HepG2 (cell line): ENCODE results near the gene EMC1. TPM values are rescaled to one million over a fixed set of nuclear protein-coding genes. Genes with fewer than 3 reads are reported as not detected.
A peak's percentile ranks its signal among the peaks of the same experiment; 100 is the strongest.

Experiments
- ARHGAP35 ChIP-seq: sonication (generic); formaldehyde crosslinking; IDR thresholded peaks from 2 replicates; pipeline ENCODE4 v1.9.0; 2022; ENCODE audit warnings: mild to moderate bottlenecking, inconsistent platforms, moderate library complexity, missing genetic modification reagents, borderline replicate concordance
- ASH2L ChIP-seq: fragments of 300-600, 200-600 bp; sonication (generic); IDR thresholded peaks from 2 replicates; pipeline ENCODE4 v1.7.0; 2017; ENCODE audit warnings: low read depth, mild to moderate bottlenecking, moderate library complexity, mixed read lengths, low read length; ENCODE audit not compliant: insufficient read length
- CBX2 ChIP-seq, 2 experiments: fragments of 200-600 bp in 1 of 2; sonication (generic); formaldehyde crosslinking in 1 of 2; IDR thresholded peaks; 2 replicates each; pipeline versions ENCODE4 v1.7.0 to v1.8.1; 2018 to 2022; ENCODE audit warnings: low read depth in 2 of 2, low read length in 1 of 2, mild to moderate bottlenecking in 1 of 2, missing genetic modification reagents in 1 of 2
- IKZF1 ChIP-seq: fragments of 450-650 bp; IDR thresholded peaks from 2 replicates; pipeline ENCODE4 v1.7.1; 2016
- JARID2 ChIP-seq: sonication (generic); formaldehyde crosslinking; IDR thresholded peaks from 2 replicates; pipeline ENCODE4 v1.8.1; 2023; ENCODE audit warnings: missing genetic modification reagents, inconsistent platforms; ENCODE audit not compliant: insufficient replicate concordance
- NBN ChIP-seq: fragments of 450-650 bp; conservative IDR thresholded peaks from 2 replicates; pipeline ENCODE4 v1.6.1; 2017
- NPAS2 ChIP-seq: sonication (generic); formaldehyde crosslinking; IDR thresholded peaks from 2 replicates; pipeline ENCODE4 v1.8.0; 2022; ENCODE audit warnings: mild to moderate bottlenecking, missing genetic modification reagents, borderline replicate concordance
- PAWR ChIP-seq: sonication (generic); formaldehyde crosslinking; IDR thresholded peaks from 2 replicates; pipeline ENCODE4 v1.4.0; 2020; ENCODE audit warnings: missing genetic modification reagents, mild to moderate bottlenecking, borderline replicate concordance
- RBM39 ChIP-seq: fragments of 200-400 bp; formaldehyde crosslinking; IDR thresholded peaks from one replicate; pipeline ENCODE4 v1.6.1; 2018; ENCODE audit warnings: antibody characterized with exemption, mild to moderate bottlenecking, low read depth, low read length; ENCODE audit not compliant: poor library complexity, severe bottlenecking
- REST ChIP-seq, 2 experiments: IDR thresholded peaks; 2 replicates each; pipeline ENCODE4 v1.6.1; 2011 to 2012; ENCODE audit warnings: low read length in 2 of 2, borderline replicate concordance in 1 of 2, low read depth in 1 of 2, mild to moderate bottlenecking in 1 of 2, moderate library complexity in 1 of 2
- ZNF260 ChIP-seq: sonication (generic); formaldehyde crosslinking; IDR thresholded peaks from 2 replicates; pipeline ENCODE4 v1.4.0; 2020; ENCODE audit warnings: missing genetic modification reagents, low read depth, mild to moderate bottlenecking, borderline replicate concordance
- ZNF484 ChIP-seq: sonication (generic); formaldehyde crosslinking; IDR thresholded peaks from 2 replicates; pipeline ENCODE4 v1.5.1; 2020; ENCODE audit warnings: mild to moderate bottlenecking, low read depth, missing genetic modification reagents, borderline replicate concordance
- ZNF552 ChIP-seq: sonication (generic); formaldehyde crosslinking; IDR thresholded peaks from 2 replicates; pipeline ENCODE4 v1.9.0; 2022; ENCODE audit warnings: missing genetic modification reagents, mild to moderate bottlenecking, borderline replicate concordance
- polyA plus RNA-seq, 8 experiments: library from polyadenylated mRNA; depleted of rRNA in 3 of 8; stranded (reverse) in 7 of 8; unstranded in 1 of 8; fragments of >200 nt; fragmentation: Illumina TruSeq in 4 of 8; extraction: Trizol in 4 of 8; gene quantifications; 2 replicates each; pipeline versions ENCODE4 v1.2.1 to v1.2.3, GENCODE V29; 2011 to 2016; ENCODE audit warnings: low read depth in 4 of 8, missing spikeins in 1 of 8, mixed read lengths in 1 of 8; ENCODE audit not compliant: insufficient read depth in 1 of 8
- total RNA-seq, 5 experiments: library from RNA; depleted of rRNA; stranded (reverse); fragments of >200 nt; fragmentation: Illumina TruSeq; extraction: Trizol; gene quantifications; 2 replicates each; pipeline ENCODE4 v1.2.3, GENCODE V29; 2016; ENCODE audit warnings: low read depth in 1 of 5
- TF ChIP-seq, protein P1 (sequence below): sonication (generic); formaldehyde crosslinking; IDR thresholded peaks from 2 replicates; pipeline ENCODE4 v1.5.0; 2020; ENCODE audit warnings: missing genetic modification reagents
- TF ChIP-seq, protein P2 (sequence below): sonication (generic); formaldehyde crosslinking; conservative IDR thresholded peaks from 2 replicates; pipeline ENCODE4 v1.4.0; 2020; ENCODE audit warnings: missing genetic modification reagents

Gene EMC1
- total and polyA plus RNA-seq, 2 of the 13 experiments (the other 11 are each of a cell fraction or from before 2014, with no cell fraction given) = 38.0 to 61.3 TPM

- TF ChIP-seq JARID2 = no peak
- TF ChIP-seq ZNF552 (CRISPR knock-in tag) = no peak
- no peak for TF ChIP-seq PAWR (CRISPR knock-in tag)
- TF ChIP-seq NPAS2 (CRISPR knock-in tag) = 0 out of 2 replicates have a peak, but pooled peaks have one; percentile 68
- TF ChIP-seq IKZF1 = no peak
- no peak for TF ChIP-seq ARHGAP35
- TF ChIP-seq, protein P1, sequence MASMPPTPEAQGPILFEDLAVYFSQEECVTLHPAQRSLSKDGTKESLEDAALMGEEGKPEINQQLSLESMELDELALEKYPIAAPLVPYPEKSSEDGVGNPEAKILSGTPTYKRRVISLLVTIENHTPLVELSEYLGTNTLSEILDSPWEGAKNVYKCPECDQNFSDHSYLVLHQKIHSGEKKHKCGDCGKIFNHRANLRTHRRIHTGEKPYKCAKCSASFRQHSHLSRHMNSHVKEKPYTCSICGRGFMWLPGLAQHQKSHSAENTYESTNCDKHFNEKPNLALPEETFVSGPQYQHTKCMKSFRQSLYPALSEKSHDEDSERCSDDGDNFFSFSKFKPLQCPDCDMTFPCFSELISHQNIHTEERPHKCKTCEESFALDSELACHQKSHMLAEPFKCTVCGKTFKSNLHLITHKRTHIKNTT (CRISPR knock-in tag) = no peak
- TF ChIP-seq ASH2L = no peak
- TF ChIP-seq, protein P2, sequence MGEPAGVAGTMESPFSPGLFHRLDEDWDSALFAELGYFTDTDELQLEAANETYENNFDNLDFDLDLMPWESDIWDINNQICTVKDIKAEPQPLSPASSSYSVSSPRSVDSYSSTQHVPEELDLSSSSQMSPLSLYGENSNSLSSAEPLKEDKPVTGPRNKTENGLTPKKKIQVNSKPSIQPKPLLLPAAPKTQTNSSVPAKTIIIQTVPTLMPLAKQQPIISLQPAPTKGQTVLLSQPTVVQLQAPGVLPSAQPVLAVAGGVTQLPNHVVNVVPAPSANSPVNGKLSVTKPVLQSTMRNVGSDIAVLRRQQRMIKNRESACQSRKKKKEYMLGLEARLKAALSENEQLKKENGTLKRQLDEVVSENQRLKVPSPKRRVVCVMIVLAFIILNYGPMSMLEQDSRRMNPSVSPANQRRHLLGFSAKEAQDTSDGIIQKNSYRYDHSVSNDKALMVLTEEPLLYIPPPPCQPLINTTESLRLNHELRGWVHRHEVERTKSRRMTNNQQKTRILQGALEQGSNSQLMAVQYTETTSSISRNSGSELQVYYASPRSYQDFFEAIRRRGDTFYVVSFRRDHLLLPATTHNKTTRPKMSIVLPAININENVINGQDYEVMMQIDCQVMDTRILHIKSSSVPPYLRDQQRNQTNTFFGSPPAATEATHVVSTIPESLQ = no peak
- TF ChIP-seq REST (IDR thresholded peaks at IDR 0.05; ENCODE audit: borderline replicate concordance in 1 of 2, low read depth in 1 of 2, low read length in 2 of 2) = no peak
- no peak for TF ChIP-seq NBN
- no peak for TF ChIP-seq ZNF260 (CRISPR knock-in tag)
- no peak for TF ChIP-seq RBM39
- no peak for TF ChIP-seq ZNF484
- no peak for TF ChIP-seq CBX2 (IDR thresholded peaks at IDR 0.05; ENCODE audit: low read depth, low read length)
- TF ChIP-seq CBX2 (CRISPR knock-in tag; IDR thresholded peaks at IDR 0.05; ENCODE audit: low read depth) = no peak
Measured at GRCh38 chr1:19209439-19209989, 41.8 kb downstream of the EMC1 start (continued).
